ENCODE measurements around the gene HCRTR1.

HCRTR1 gene

DNA sequence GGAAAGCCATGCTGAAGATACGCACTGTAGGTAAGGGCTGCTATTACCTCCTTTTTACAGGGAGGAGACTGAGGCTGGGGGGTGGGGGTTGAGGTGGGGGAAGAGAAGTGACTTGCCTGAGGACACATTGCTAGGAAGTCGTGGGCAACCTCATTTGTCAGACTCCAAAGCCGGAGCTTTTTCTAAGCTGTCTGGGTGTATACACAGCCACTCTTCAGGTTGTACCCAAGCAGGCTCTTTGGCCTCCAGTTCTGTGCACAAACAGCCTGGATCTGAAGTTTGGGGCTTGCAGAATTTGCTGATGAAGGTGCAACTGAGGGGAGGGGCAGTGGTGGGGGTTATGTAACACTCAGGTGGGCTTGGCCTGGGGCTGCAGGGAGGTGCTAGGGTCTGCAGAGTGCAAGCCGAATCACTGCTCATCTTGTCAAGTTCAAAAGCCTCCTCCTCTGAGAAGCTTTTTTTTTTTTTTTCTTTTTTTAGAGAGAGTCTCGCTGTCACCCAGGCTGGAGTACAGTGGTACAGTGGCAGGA is 24.3 kb upstream of the HCRTR1 start:
- Histone ChIP-seq H3K27ac (ENCODE audit: low read depth, low read length) (no peak overlapping the region), H3K4me1 (ENCODE audit: insufficient read depth, low read length) (peaks cover 22% of the 10 kb centered on the region), H3K36me3 (ENCODE audit: insufficient read depth, low read length) (no peaks in the 10 kb centered on the region), H3K9ac (ENCODE audit: low read length) (no peak overlapping the region), H3K4me3 (ENCODE audit: low read depth in 1 of 2, low read length in 2 of 2) (no peak overlapping the region), H3K27me3 (ENCODE audit: control insufficient read depth in 1 of 2, insufficient read depth in 2 of 2, low read length in 2 of 2) (no peaks in the 10 kb centered on the region), H3K9me3 (ENCODE audit: low read length) (no peaks in the 10 kb centered on the region)

DNA sequence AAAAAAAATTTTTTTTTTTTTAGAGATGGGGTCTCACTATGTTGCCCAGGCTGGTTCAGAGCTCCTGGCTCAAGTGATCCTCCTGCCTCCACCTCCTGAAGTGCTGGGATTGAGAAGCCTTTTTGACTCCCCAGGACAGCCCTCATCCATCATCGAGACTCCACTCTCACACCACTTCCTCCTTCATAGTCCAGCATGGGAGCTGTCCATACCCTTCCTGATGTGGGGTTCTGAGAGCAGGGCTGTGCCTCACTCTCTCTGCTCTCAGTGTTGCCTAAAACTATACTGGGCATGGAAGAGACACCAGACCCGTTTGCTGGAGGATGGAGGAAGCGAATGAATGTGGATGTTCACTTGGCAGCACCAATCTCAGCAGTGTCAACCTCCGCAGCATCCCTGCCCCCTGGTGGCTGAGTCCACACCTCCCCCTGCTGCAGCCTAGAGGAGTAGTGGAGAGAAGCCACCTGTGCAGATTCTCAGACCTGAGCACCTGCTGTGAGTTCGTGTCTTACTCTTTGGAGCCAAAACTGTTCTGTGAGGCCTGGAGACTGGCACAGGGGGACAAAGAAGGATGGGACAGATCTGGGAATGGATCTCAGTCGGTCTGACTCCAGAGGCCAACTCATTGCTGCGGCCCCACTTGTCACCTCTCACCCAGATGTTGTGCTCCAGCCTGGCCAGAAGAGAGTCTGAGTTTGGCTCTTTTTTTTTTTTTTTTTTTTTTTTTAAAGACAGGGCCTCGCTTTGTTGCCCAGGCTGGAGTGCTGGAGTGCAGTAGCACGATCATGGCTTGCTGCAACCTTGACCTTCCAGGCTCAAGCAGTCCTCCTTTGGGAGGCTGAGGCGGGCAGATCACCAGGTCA is 23.5 kb upstream of the HCRTR1 start:
- Histone ChIP-seq H3K9ac (ENCODE audit: low read length) (no peak overlapping the region), H3K36me3 (ENCODE audit: insufficient read depth, low read length) (no peaks in the 10 kb centered on the region), H3K9me3 (ENCODE audit: low read length) (no peaks in the 10 kb centered on the region), H3K4me3 (ENCODE audit: low read depth in 1 of 2, low read length in 2 of 2) (no peak overlapping the region), H3K4me1 (ENCODE audit: insufficient read depth, low read length) (peaks cover 16% of the 10 kb centered on the region), H3K27ac (ENCODE audit: low read depth, low read length) (no peak overlapping the region), H3K27me3 (ENCODE audit: control insufficient read depth in 1 of 2, insufficient read depth in 2 of 2, low read length in 2 of 2) (no peaks in the 10 kb centered on the region)

- Histone ChIP-seq H3K9ac (ENCODE audit: low read length) (no peak overlapping the region), H3K4me3 (ENCODE audit: low read depth in 1 of 2, low read length in 2 of 2) (no peak overlapping the region), H3K27me3 (ENCODE audit: control insufficient read depth in 1 of 2, insufficient read depth in 2 of 2, low read length in 2 of 2) (no peaks in the 10 kb centered on the region), H3K4me1 (ENCODE audit: insufficient read depth, low read length) (peaks cover 16% of the 10 kb centered on the region), H3K36me3 (ENCODE audit: insufficient read depth, low read length) (no peaks in the 10 kb centered on the region), H3K9me3 (ENCODE audit: low read length) (no peaks in the 10 kb centered on the region), H3K27ac (ENCODE audit: low read depth, low read length) (no peak overlapping the region)
These were observed 21.4 kb upstream of the HCRTR1 start for GRCh38 chr1:31595836-31596736.

DNA sequence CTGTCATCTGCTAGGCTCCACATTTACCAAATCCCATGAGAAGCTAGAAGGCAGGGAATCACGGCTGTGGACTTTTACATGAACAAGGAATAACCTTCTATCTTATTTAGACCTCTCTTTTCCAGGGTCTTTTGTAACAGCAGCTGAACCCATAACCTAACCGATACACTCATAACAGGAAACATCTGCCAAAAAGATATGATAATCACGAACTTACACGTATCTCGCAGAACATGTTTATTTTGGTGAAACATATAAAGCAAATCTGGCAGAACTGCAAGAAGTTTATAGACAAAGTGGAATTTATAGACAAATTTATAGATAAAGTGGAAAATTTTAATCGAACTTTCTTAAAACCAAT is 20.8 kb upstream of the HCRTR1 start:
- Histone ChIP-seq H3K4me1 (ENCODE audit: insufficient read depth, low read length) (peaks cover 12% of the 10 kb centered on the region), H3K36me3 (ENCODE audit: insufficient read depth, low read length) (no peaks in the 10 kb centered on the region), H3K9ac (ENCODE audit: low read length) (no peak overlapping the region), H3K27me3 (ENCODE audit: control insufficient read depth in 1 of 2, insufficient read depth in 2 of 2, low read length in 2 of 2) (no peaks in the 10 kb centered on the region), H3K9me3 (ENCODE audit: low read length) (no peaks in the 10 kb centered on the region), H3K4me3 (ENCODE audit: low read depth in 1 of 2, low read length in 2 of 2) (no peak overlapping the region), H3K27ac (ENCODE audit: low read depth, low read length) (no peak overlapping the region)

DNA sequence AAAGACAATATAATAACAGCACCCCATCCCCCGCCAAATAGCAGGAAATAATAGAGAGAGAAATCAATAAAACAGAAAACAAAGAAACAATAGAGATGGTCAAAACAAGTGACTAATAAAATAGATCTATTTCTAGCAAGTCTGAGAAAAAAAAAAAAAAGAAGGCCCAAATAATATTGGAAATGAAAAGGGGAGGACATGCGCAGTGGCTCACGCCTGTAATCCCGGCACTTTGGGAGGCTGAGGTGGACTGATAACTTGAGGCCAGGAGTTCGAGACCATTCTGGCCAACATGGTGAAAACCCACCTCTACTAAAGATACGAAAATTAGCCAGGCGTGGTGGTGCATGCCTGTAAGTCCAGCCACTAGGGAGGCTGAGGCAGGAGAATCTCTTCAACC is 18.5 kb upstream of the HCRTR1 start:
- no peak overlapping the region for H3K9ac ChIP-seq (ENCODE audit: low read length)
- no peaks in the 10 kb centered on the region for H3K36me3 ChIP-seq (ENCODE audit: insufficient read depth, low read length)
- peaks cover 1% of the 10 kb centered on the region for H3K4me1 ChIP-seq (ENCODE audit: insufficient read depth, low read length)
- no peak overlapping the region for H3K4me3 ChIP-seq (ENCODE audit: low read depth in 1 of 2, low read length in 2 of 2)
- no peaks in the 10 kb centered on the region for H3K27me3 ChIP-seq (ENCODE audit: control insufficient read depth in 1 of 2, insufficient read depth in 2 of 2, low read length in 2 of 2)
- H3K27ac ChIP-seq (ENCODE audit: low read depth, low read length): no peak overlapping the region
- no peaks in the 10 kb centered on the region for H3K9me3 ChIP-seq (ENCODE audit: low read length)

GRCh38 chr1:31600641-31601040 is 16.8 kb upstream of the HCRTR1 start:
- H3K4me1 ChIP-seq (ENCODE audit: insufficient read depth, low read length): no peaks in the 10 kb centered on the region
- H3K4me3 ChIP-seq (ENCODE audit: low read depth in 1 of 2, low read length in 2 of 2): no peak overlapping the region
- no peaks in the 10 kb centered on the region for H3K9me3 ChIP-seq (ENCODE audit: low read length)
- H3K27ac ChIP-seq (ENCODE audit: low read depth, low read length): no peak overlapping the region
- H3K27me3 ChIP-seq (ENCODE audit: control insufficient read depth in 1 of 2, insufficient read depth in 2 of 2, low read length in 2 of 2): no peaks in the 10 kb centered on the region
- H3K9ac ChIP-seq (ENCODE audit: low read length): no peak overlapping the region
- H3K36me3 ChIP-seq (ENCODE audit: insufficient read depth, low read length): no peaks in the 10 kb centered on the region

GRCh38 chr1:31602081-31602480 is 15.4 kb upstream of the HCRTR1 start:
- no peak overlapping the region for H3K27ac ChIP-seq (ENCODE audit: low read depth, low read length)

DNA sequence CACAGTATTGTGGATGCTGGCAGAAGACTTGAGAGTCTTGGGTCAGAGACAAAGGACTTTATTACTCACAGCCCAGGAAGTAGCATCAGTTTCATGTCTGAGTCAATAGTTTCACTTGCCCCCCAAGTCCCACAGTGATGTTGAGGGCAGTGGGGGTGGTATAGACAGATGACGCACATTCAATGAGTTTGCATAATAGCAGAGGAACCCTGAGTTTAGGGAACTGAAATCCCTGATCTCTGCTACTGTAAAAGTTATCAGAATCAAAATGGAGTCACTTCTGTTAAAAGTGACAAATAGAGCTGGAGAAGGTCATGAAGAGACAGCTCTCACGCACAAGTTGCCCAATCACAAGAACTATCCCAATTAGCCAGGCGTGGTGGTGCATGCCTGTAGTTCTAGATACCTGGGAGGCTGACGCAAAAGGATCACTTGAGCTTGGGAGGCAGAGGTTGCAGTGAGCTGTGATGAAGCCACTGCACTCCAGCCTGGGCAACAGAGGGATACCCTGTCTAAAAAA is 11.5 kb upstream of the HCRTR1 start:
- H3K27ac ChIP-seq (ENCODE audit: low read depth, low read length): no peak overlapping the region
- H3K9me3 ChIP-seq (ENCODE audit: low read length): no peaks in the 10 kb centered on the region
- H3K9ac ChIP-seq (ENCODE audit: low read length): no peak overlapping the region
- no peaks in the 10 kb centered on the region for H3K36me3 ChIP-seq (ENCODE audit: insufficient read depth, low read length)
- H3K4me3 ChIP-seq (ENCODE audit: low read depth in 1 of 2, low read length in 2 of 2): no peak overlapping the region
- H3K4me1 ChIP-seq (ENCODE audit: insufficient read depth, low read length): no peaks in the 10 kb centered on the region
- no peaks in the 10 kb centered on the region for H3K27me3 ChIP-seq (ENCODE audit: control insufficient read depth in 1 of 2, insufficient read depth in 2 of 2, low read length in 2 of 2)

More at GRCh38 chr1:31602081-31602480, 15.4 kb upstream of the HCRTR1 start:
- no peak overlapping the region for H3K9ac ChIP-seq (ENCODE audit: low read length)
- no peaks in the 10 kb centered on the region for H3K36me3 ChIP-seq (ENCODE audit: insufficient read depth, low read length)
- no peaks in the 10 kb centered on the region for H3K4me1 ChIP-seq (ENCODE audit: insufficient read depth, low read length)
- H3K9me3 ChIP-seq (ENCODE audit: low read length): no peaks in the 10 kb centered on the region
- H3K27me3 ChIP-seq (ENCODE audit: control insufficient read depth in 1 of 2, insufficient read depth in 2 of 2, low read length in 2 of 2): no peaks in the 10 kb centered on the region
- H3K4me3 ChIP-seq (ENCODE audit: low read depth in 1 of 2, low read length in 2 of 2): no peak overlapping the region

GRCh38 chr1:31607360-31607759 is 10.1 kb upstream of the HCRTR1 start:
- Histone ChIP-seq H3K4me1 (ENCODE audit: insufficient read depth, low read length) (no peaks in the 10 kb centered on the region), H3K9ac (ENCODE audit: low read length) (no peak overlapping the region), H3K9me3 (ENCODE audit: low read length) (no peaks in the 10 kb centered on the region), H3K27me3 (ENCODE audit: control insufficient read depth in 1 of 2, insufficient read depth in 2 of 2, low read length in 2 of 2) (no peaks in the 10 kb centered on the region), H3K27ac (ENCODE audit: low read depth, low read length) (no peak overlapping the region), H3K36me3 (ENCODE audit: insufficient read depth, low read length) (no peaks in the 10 kb centered on the region), H3K4me3 (ENCODE audit: low read depth in 1 of 2, low read length in 2 of 2) (no peak overlapping the region)

DNA sequence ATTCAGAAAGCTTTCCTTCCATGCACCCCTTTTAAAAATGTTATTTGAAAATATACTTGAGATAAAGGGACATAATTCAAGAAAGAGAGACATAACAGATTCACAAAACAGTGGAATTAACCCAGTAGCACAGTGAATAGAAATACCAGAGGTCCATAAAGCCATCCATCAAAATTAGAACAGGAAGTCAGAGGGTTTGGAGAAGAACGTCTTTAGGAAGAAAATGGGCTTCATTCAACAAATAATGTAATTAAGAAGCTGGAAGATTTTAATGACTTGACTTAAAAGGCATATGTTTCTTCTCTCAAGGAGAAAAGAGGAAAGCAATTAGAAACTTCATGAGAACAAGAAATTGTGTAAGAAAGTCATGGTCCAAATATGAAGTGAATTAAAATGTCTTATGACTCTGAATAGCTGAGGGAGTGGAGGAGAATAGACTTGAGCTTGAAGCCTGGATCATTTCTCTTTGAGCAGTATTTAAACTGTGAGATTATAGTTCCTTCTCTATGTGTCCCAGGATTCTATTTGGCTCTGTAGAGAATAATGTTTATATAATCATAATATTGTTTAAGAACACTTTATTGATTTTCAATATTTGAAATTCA is 7.9 kb upstream of the HCRTR1 start:
- no peak overlapping the region for H3K4me3 ChIP-seq (ENCODE audit: low read depth in 1 of 2, low read length in 2 of 2)
- H3K9ac ChIP-seq (ENCODE audit: low read length): no peak overlapping the region
- no peaks in the 10 kb centered on the region for H3K4me1 ChIP-seq (ENCODE audit: insufficient read depth, low read length)
- no peaks in the 10 kb centered on the region for H3K36me3 ChIP-seq (ENCODE audit: insufficient read depth, low read length)
- H3K27ac ChIP-seq (ENCODE audit: low read depth, low read length): no peak overlapping the region
- H3K27me3 ChIP-seq (ENCODE audit: control insufficient read depth in 1 of 2, insufficient read depth in 2 of 2, low read length in 2 of 2): no peaks in the 10 kb centered on the region
- no peaks in the 10 kb centered on the region for H3K9me3 ChIP-seq (ENCODE audit: low read length)

DNA sequence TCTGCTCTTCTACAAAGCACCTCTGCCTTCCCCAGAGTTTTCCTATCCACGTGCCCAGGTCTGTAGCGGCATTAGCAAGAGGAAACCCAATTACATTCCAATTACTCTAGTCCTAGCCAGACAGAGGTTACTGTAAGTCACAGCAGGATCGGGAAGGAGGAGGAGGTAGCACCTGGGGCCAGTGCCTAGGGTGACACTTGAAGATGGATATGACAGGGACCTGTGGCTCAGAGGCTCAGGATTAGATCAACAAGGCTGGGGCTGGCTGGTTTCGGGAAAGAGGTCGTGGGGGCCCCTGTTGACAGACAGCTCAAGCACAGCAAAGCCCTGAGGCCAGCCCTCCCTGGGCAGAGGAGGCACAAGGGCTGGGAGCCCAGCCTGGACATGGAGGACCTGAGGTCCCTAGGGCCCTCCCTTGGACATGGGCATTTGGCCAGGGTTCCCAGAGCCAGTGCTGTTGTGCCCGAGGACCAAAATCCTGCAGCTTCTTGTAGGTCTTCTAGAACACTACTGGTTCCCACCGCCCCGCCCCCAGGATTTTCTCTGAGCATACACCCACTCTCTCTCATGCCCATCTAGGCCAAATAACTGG is 3.0 kb upstream of the HCRTR1 start:
- H3K27me3 ChIP-seq (ENCODE audit: control insufficient read depth in 1 of 2, insufficient read depth in 2 of 2, low read length in 2 of 2): peaks cover 0 to 30% of the 10 kb centered on the region in 2 donors
- H3K4me1 ChIP-seq (ENCODE audit: insufficient read depth, low read length): no peaks in the 10 kb centered on the region
- no peak overlapping the region for H3K4me3 ChIP-seq (ENCODE audit: low read depth in 1 of 2, low read length in 2 of 2)
- H3K9ac ChIP-seq (ENCODE audit: low read length): no peak overlapping the region
- H3K36me3 ChIP-seq (ENCODE audit: insufficient read depth, low read length): no peaks in the 10 kb centered on the region
- H3K9me3 ChIP-seq (ENCODE audit: low read length): no peaks in the 10 kb centered on the region
- H3K27ac ChIP-seq (ENCODE audit: low read depth, low read length): no peak overlapping the region

Data from muscle layer of colon (tissue), 2 donors.